RPMI8226 (cell line): ENCODE results near the gene ZFR2.

Experiments used
- DNase-seq: peaks from one replicate; pipeline ENCODE4 v3.0.0-alpha.2; 2015

The ZFR2 gene

GRCh38 chr19:3867971-3868769 is 668 bp downstream of the ZFR2 start:
- no peak for DNase-seq

- DNase-seq, result no peak
Observed at GRCh38 chr19:3866910-3867638, 1.8 kb downstream of the ZFR2 start.

- no peak for DNase-seq
Observed at GRCh38 chr19:3863648-3864047, 5.2 kb downstream of the ZFR2 start.

- no peak for DNase-seq
Observed at GRCh38 chr19:3862826-3863500, 5.9 kb downstream of the ZFR2 start.

GRCh38 chr19:3860499-3860898 is 8.3 kb downstream of the ZFR2 start:
- DNase-seq, result no peak

GRCh38 chr19:3857449-3858003 is 11.3 kb downstream of the ZFR2 start:
- DNase-seq, result peak; percentile 70

GRCh38 chr19:3855320-3855719 is 13.5 kb downstream of the ZFR2 start:
- DNase-seq, result peak; percentile 53

- DNase-seq, result peak; percentile 58
Observed at GRCh38 chr19:3852614-3853254, 16.1 kb downstream of the ZFR2 start.

- no peak for DNase-seq
Observed at GRCh38 chr19:3852177-3852511, 16.7 kb downstream of the ZFR2 start.

- DNase-seq, result no peak
Observed at GRCh38 chr19:3851254-3852176, 17.3 kb downstream of the ZFR2 start.

GRCh38 chr19:3850320-3850972 is 18.4 kb downstream of the ZFR2 start:
- DNase-seq, result no peak

- no peak for DNase-seq
Observed at GRCh38 chr19:3849787-3850186, 19.1 kb downstream of the ZFR2 start.

GRCh38 chr19:3849092-3849491 is 19.7 kb downstream of the ZFR2 start:
- peak; percentile 81 for DNase-seq

GRCh38 chr19:3844596-3844995 is 24.2 kb downstream of the ZFR2 start:
- no peak for DNase-seq

GRCh38 chr19:3842948-3843347 is 25.9 kb downstream of the ZFR2 start:
- no peak for DNase-seq

- no peak for DNase-seq
Observed at GRCh38 chr19:3840804-3841203, 28.0 kb downstream of the ZFR2 start.

- no peak for DNase-seq
Observed at GRCh38 chr19:3839941-3840340, 28.9 kb downstream of the ZFR2 start.

GRCh38 chr19:3838661-3839060 is 30.2 kb downstream of the ZFR2 start:
- no peak for DNase-seq

- no peak for DNase-seq
Observed at GRCh38 chr19:3837922-3838321, 30.9 kb downstream of the ZFR2 start.

GRCh38 chr19:3837332-3837731 is 31.5 kb downstream of the ZFR2 start:
- DNase-seq, result no peak

GRCh38 chr19:3836887-3837286 is 32.0 kb downstream of the ZFR2 start:
- DNase-seq, result no peak
